Measurements from ENCODE around the gene DAPL1.

DNA sequence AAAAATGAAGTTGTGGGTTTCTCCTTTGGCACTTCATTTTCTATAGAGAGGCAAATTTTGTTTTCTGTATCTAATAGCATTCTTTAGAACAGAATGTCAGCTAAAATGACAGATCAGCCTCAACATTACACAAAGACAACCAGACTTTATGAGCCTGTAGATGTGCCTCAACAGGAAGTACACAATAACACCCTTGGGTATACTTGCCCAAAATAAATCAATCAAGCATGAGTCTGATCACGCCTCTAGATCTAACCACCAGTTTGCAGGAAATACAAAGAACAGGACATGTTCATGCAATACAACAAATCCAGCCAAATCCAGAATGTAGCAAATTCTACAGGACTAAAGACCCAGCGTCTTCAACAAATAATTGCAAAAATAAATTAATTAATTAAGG lies 11.2 kb upstream of the DAPL1 start:
- TF ChIP-seq, protein P1, sequence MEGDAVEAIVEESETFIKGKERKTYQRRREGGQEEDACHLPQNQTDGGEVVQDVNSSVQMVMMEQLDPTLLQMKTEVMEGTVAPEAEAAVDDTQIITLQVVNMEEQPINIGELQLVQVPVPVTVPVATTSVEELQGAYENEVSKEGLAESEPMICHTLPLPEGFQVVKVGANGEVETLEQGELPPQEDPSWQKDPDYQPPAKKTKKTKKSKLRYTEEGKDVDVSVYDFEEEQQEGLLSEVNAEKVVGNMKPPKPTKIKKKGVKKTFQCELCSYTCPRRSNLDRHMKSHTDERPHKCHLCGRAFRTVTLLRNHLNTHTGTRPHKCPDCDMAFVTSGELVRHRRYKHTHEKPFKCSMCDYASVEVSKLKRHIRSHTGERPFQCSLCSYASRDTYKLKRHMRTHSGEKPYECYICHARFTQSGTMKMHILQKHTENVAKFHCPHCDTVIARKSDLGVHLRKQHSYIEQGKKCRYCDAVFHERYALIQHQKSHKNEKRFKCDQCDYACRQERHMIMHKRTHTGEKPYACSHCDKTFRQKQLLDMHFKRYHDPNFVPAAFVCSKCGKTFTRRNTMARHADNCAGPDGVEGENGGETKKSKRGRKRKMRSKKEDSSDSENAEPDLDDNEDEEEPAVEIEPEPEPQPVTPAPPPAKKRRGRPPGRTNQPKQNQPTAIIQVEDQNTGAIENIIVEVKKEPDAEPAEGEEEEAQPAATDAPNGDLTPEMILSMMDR (conservative IDR thresholded peaks at IDR 0.05 in 1 of 2, IDR thresholded peaks at IDR 0.05 in 1 of 2; ENCODE audit: extremely low read depth in 1 of 2, insufficient read depth in 1 of 2, low read depth in 1 of 2, low read length in 2 of 2) = no peak
- TF ChIP-seq EZH2 (IDR thresholded peaks at IDR 0.05; ENCODE audit: borderline replicate concordance, low read length) = no peak

All from mammary epithelial cell (primary cell).